ENCODE data around the gene SLC16A10. TPM values are rescaled to one million over a fixed set of nuclear protein-coding genes. Genes with fewer than 3 reads are reported as not detected.

Gene SLC16A10
- total RNA-seq, 2 experiments from 2014 or later, result 13.4 to 13.8 TPM

GRCh38 chr6:111087871-111088667 lies 766 bp downstream of the SLC16A10 start:
- no peaks in the 10 kb centered on the region for H3K36me3 ChIP-seq (ENCODE audit: insufficient read depth, low read length)
- H3K4me3 Mint-ChIP-seq, result peak overlapping the region; percentile 94
- ChIA-PET CTCF (interaction anchor here (1.7 kb wide), 1 partner anchor 122 kb away, joined by 5 read pairs; no protein-coding TSS in a partner anchor), POLR2A (interaction anchor here (0.5 to 1.9 kb wide), 10 partner anchors 8 to 785 kb away, joined by 3 to 12 read pairs (median 5); partner anchors contain the start of genes FYN and GTF3C6)
- DNase-seq, result peak; percentile 29 to 83 (median 60)
- peak; percentile 67 for ATAC-seq (ENCODE audit: poor library complexity)
- no peaks in the 10 kb centered on the region for H3K4me1 ChIP-seq (ENCODE audit: insufficient read depth, low read length)
- H3K9me3 Mint-ChIP-seq, result no peaks in the 10 kb centered on the region
- H3K27me3 Mint-ChIP-seq, result no peaks in the 10 kb centered on the region
- peak overlapping the region; percentile 60 for H3K4me3 ChIP-seq (ENCODE audit: low read length)
- no peaks in the 10 kb centered on the region for H3K9me3 ChIP-seq (ENCODE audit: control insufficient read depth in 1 of 2, insufficient read depth in 1 of 2, low read length in 2 of 2)
- peak overlapping the region; percentile 88 for H3K27ac Mint-ChIP-seq
- no peak for TF ChIP-seq CTCF (IDR thresholded peaks at IDR 0.05)
- H3K27me3 ChIP-seq (ENCODE audit: control insufficient read depth in 1 of 2, insufficient read depth in 2 of 2, low read length in 2 of 2), result no peaks in the 10 kb centered on the region
- intact Hi-C loops (cut with DNase I, micrococcal nuclease), result loop anchor here (1.0 to 10.0 kb wide), 9 partner anchors 8 to 1633 kb away; partner anchors contain the start of genes CDK19 (in 1 of the 2), MICAL1 (in 1 of the 2), REV3L (in 1 of the 2) and RPF2 (in 1 of the 2)
- H3K27ac ChIP-seq (ENCODE audit: low read depth in 1 of 2, low read length in 2 of 2), result peak overlapping the region in 1 of 2 donors; percentile 53
- H3K4me1 Mint-ChIP-seq (ENCODE audit: low read depth), result peaks cover 48% of the 10 kb centered on the region
- peaks cover 12% of the 10 kb centered on the region for H3K36me3 Mint-ChIP-seq (ENCODE audit: low read depth)

GRCh38 chr6:111088668-111089003 lies 1.3 kb downstream of the SLC16A10 start:
- POLR2A ChIA-PET, result interaction anchor here (1.2 to 1.9 kb wide), 4 partner anchors 7 to 32 kb away, joined by 4 to 12 read pairs (median 6); no protein-coding TSS in a partner anchor
- Mint-ChIP-seq H3K36me3 (ENCODE audit: low read depth) (peaks cover 12% of the 10 kb centered on the region), H3K4me1 (ENCODE audit: low read depth) (peaks cover 54% of the 10 kb centered on the region), H3K27ac (peak overlapping the region; percentile 88), H3K27me3 (no peaks in the 10 kb centered on the region), H3K9me3 (no peaks in the 10 kb centered on the region), H3K4me3 (peak overlapping the region; percentile 94)
- ATAC-seq (ENCODE audit: poor library complexity) (no peak), DNase-seq (no peak)
- Histone ChIP-seq H3K9me3 (ENCODE audit: control insufficient read depth in 1 of 2, insufficient read depth in 1 of 2, low read length in 2 of 2) (no peaks in the 10 kb centered on the region), H3K36me3 (ENCODE audit: insufficient read depth, low read length) (no peaks in the 10 kb centered on the region), H3K27me3 (ENCODE audit: control insufficient read depth in 1 of 2, insufficient read depth in 2 of 2, low read length in 2 of 2) (no peaks in the 10 kb centered on the region), H3K27ac (ENCODE audit: low read depth in 1 of 2, low read length in 2 of 2) (peak overlapping the region in 1 of 2 donors; percentile 53), H3K4me3 (ENCODE audit: low read length) (peak overlapping the region; percentile 60), H3K4me1 (ENCODE audit: insufficient read depth, low read length) (no peaks in the 10 kb centered on the region)
- intact Hi-C loops (cut with DNase I, micrococcal nuclease), result loop anchor here (1.0 to 10.0 kb wide), 8 partner anchors 18 to 1634 kb away; partner anchors contain the start of genes CDK19 (in 1 of the 2), MICAL1 (in 1 of the 2), REV3L (in 1 of the 2) and RPF2 (in 1 of the 2)
- TF ChIP-seq CTCF (IDR thresholded peaks at IDR 0.05), result no peak
- CTCF ChIA-PET, result no interaction called here

DNA sequence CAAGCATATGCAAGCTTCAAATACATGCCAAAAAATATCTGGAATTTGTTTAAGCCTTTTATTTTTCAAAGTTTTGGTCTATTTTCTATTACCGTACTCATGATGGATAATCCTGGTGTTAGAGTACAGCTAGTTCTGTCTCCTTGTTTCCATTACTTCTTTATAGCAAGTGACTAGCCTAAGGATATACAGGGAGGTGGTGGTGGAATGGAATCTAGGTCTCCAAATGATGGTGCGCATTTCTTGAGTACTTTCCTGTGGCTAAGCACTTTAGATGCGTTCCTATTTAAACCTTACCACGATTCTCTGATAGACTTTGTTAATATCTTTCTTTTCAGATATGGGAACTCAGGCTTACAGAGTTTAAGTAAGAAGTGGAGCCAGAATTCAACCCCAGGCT lies 3.5 kb downstream of the SLC16A10 start:
- H3K4me3 ChIP-seq (ENCODE audit: low read length), result no peak overlapping the region

More for the DNA sequence above, 3.5 kb downstream of the SLC16A10 start:
- Mint-ChIP-seq H3K4me3 (peak overlapping the region; percentile 30), H3K9me3 (no peaks in the 10 kb centered on the region), H3K36me3 (ENCODE audit: low read depth) (peaks cover 12% of the 10 kb centered on the region), H3K27ac (peak overlapping the region; percentile 88), H3K4me1 (ENCODE audit: low read depth) (peaks cover 71% of the 10 kb centered on the region), H3K27me3 (no peaks in the 10 kb centered on the region)
- CTCF ChIA-PET, result no interaction called here
- ATAC-seq (ENCODE audit: poor library complexity) (no peak), DNase-seq (no peak)
- POLR2A ChIA-PET, result no interaction called here
- peaks cover 0 to 5% of the 10 kb centered on the region in 2 experiments for H3K9me3 ChIP-seq (ENCODE audit: control insufficient read depth in 1 of 2, insufficient read depth in 1 of 2, low read length in 2 of 2)
- H3K4me1 ChIP-seq (ENCODE audit: insufficient read depth, low read length), result no peaks in the 10 kb centered on the region
- H3K27me3 ChIP-seq (ENCODE audit: control insufficient read depth in 1 of 2, insufficient read depth in 2 of 2, low read length in 2 of 2), result no peaks in the 10 kb centered on the region
- TF ChIP-seq CTCF (IDR thresholded peaks at IDR 0.05), result no peak
- no peaks in the 10 kb centered on the region for H3K36me3 ChIP-seq (ENCODE audit: insufficient read depth, low read length)
- intact Hi-C loops (cut with DNase I, micrococcal nuclease), result no loop called here
- no peak overlapping the region for H3K27ac ChIP-seq (ENCODE audit: low read depth in 1 of 2, low read length in 2 of 2)
